ENCODE data around the gene DHRS9. TPM values are rescaled to one million over a fixed set of nuclear protein-coding genes. Genes with fewer than 3 reads are reported as not detected.

The DHRS9 gene
- total RNA-seq, 1 donor = 0.36 TPM

DNA sequence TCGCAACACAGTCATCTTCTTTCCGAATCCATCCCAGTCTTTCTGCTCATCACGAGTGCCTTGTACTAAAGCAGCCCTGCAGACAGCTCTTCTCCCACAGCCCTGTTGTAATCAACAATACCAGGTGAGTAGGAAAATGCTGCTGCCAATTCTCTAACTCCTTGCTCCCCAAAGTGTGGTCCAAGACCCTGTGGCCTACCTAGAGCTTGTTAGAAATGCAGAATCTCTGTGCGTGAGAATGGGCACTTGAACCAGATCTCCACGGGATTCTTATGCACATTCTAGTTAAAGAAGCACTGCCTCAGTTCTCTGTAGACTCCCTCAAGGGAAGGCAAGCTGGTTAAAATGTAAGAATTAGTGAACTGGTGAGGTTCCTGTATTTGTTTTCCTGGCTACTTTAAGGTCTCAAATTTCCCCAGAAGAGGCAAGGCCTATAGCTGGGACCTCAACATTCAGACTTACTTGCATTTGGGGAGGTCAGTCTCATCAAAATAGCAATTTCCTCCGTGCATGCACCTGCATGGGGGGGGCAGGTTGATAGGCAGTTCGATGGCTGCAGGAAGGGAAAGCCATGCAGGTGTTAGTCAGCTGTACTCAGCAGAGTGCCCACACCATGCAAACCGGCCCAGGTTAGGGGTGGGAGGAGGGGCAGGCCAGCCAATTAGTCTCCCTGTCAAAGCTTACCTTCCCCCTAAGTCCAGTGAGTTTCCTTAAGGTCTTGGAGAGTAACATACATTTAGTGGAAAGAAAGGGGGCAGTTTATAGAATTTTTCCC lies 70.8 kb downstream of the DHRS9 start:
- H3K4me3 ChIP-seq (ENCODE audit: low read depth, low read length) = no peak overlapping the region
- DNase-seq (ENCODE audit: low read depth) = no peak
- TF ChIP-seq, protein P1, sequence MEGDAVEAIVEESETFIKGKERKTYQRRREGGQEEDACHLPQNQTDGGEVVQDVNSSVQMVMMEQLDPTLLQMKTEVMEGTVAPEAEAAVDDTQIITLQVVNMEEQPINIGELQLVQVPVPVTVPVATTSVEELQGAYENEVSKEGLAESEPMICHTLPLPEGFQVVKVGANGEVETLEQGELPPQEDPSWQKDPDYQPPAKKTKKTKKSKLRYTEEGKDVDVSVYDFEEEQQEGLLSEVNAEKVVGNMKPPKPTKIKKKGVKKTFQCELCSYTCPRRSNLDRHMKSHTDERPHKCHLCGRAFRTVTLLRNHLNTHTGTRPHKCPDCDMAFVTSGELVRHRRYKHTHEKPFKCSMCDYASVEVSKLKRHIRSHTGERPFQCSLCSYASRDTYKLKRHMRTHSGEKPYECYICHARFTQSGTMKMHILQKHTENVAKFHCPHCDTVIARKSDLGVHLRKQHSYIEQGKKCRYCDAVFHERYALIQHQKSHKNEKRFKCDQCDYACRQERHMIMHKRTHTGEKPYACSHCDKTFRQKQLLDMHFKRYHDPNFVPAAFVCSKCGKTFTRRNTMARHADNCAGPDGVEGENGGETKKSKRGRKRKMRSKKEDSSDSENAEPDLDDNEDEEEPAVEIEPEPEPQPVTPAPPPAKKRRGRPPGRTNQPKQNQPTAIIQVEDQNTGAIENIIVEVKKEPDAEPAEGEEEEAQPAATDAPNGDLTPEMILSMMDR (IDR thresholded peaks at IDR 0.05; ENCODE audit: insufficient read depth, low read length) = no peak

DNA sequence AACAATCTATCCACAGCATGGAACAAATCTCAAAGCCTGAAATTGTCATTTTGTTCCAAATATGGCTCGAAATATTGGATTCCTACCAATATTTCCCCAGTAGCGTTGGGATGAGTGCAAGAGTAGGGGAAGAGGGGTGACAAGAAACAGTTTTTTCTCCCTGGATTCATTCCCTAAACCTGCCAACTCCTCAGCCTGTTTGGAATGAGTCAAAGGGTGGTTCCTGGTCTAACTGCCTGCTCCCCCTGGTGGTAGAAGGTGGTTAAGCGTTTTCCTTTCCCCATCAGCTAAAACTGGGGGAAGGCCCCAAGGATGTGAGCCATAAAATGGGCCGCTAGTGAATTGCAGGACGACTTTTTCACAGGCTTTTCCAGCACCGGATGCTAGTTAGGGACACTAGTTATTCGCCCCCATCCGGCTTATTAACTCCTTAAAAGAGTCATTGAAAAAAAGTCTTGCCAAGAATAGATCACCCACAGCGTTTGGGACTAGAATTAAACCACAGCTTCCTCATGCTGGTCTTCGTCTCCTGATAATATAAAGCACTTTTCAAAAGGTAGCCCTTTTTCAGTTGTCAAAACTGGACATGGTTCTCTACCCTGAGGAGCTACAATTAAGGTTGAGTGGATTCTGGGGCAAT lies 72.5 kb downstream of the DHRS9 start:
- H3K4me3 ChIP-seq (ENCODE audit: low read depth, low read length) = no peak overlapping the region
- TF ChIP-seq, protein P1 (IDR thresholded peaks at IDR 0.05; ENCODE audit: insufficient read depth, low read length) = peak; percentile 91
- DNase-seq (ENCODE audit: low read depth) = peak; percentile 66

DNA sequence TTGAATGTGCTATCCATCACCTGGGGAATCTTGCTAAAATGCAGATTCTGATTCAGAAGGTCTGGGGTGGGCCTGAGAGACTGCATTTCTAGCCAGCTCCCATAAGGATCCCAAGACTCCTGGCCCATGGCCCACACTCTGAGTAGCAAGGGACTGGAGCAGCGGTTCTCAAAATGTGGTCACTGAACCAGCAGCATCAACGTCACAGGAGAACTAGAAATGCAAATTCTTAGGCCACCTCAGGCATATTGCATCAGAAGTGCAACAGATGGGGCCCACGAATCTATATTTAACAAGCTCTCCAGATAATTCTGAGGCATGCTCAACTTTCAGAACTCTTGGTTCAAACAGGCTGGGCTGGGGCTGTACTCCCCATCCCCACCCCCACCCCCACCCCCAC lies 74.6 kb downstream of the DHRS9 start:
- no peak overlapping the region for H3K4me3 ChIP-seq (ENCODE audit: low read depth, low read length)
- TF ChIP-seq, protein P1 (IDR thresholded peaks at IDR 0.05; ENCODE audit: insufficient read depth, low read length) = no peak
- DNase-seq (ENCODE audit: low read depth) = no peak

Other genes with a start within 250 kb of the DHRS9 start
- gene SPC25, start 179.1 kb upstream of the DHRS9 start, total RNA-seq (ENCODE audit: low replicate concordance) = 19.3 TPM in 1 of 2 replicates, not detected in the other
- not detected in 2 replicates for gene G6PC2, start 168.3 kb upstream of the DHRS9 start, total RNA-seq (ENCODE audit: low replicate concordance)
- not detected in 2 replicates for gene ABCB11, start 38.2 kb upstream of the DHRS9 start, total RNA-seq (ENCODE audit: low replicate concordance)